ENCODE data around the gene CRYGS. TPM values are rescaled to one million over a fixed set of nuclear protein-coding genes. Genes with fewer than 3 reads are reported as not detected.

CRYGS gene
- total and polyA plus RNA-seq, 8 donors = 1.2 to 16.6 (median 1.9) TPM

DNA sequence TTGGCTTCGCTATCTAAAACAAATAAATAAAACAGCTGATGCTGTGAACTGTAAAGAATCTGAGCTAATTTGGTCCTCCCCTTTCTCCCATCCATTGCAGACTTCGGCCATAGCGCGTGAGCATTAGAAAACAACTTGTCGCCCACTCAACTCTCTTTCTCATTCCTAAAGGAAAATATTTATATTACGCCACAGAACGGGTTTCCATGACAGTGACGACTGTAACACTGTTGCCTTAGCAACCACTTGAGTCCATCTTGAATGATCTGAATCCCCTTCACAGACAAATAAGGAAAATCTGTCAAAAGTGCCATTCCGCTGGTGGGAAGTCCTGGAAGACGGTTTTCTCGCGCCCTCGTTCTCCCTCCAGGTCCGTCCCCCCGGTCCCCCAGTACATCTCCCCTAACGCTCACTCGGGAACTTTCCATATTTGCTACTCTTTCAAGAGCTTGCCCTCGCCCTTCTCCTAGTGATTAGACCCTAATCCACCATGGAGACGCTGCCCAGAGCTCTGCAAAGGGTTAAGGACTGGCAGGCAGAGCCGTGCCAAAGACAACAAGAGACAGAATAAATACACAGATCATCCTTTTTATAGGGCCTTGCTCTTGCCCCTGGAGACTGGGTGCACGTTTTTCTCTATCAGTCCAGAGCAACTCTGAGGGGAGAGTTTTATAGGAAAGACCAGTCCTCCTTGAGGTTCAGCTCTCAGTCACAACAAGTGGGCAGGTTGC is 50.5 kb downstream of the CRYGS start:
- DNase-seq (no peak), ATAC-seq (no peak), FAIRE-seq (no peak)
- Histone ChIP-seq H3K4me1 (peaks cover 0 to 5% (median 0%) of the 10 kb centered on the region in 3 donors), H3K4me3 (no peak overlapping the region), H3K27me3 (no peaks in the 10 kb centered on the region), H3K36me3 (no peaks in the 10 kb centered on the region), H3K9me3 (no peaks in the 10 kb centered on the region), H3K27ac (no peak overlapping the region)
- TF ChIP-seq, protein P1, sequence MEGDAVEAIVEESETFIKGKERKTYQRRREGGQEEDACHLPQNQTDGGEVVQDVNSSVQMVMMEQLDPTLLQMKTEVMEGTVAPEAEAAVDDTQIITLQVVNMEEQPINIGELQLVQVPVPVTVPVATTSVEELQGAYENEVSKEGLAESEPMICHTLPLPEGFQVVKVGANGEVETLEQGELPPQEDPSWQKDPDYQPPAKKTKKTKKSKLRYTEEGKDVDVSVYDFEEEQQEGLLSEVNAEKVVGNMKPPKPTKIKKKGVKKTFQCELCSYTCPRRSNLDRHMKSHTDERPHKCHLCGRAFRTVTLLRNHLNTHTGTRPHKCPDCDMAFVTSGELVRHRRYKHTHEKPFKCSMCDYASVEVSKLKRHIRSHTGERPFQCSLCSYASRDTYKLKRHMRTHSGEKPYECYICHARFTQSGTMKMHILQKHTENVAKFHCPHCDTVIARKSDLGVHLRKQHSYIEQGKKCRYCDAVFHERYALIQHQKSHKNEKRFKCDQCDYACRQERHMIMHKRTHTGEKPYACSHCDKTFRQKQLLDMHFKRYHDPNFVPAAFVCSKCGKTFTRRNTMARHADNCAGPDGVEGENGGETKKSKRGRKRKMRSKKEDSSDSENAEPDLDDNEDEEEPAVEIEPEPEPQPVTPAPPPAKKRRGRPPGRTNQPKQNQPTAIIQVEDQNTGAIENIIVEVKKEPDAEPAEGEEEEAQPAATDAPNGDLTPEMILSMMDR (IDR thresholded peaks at IDR 0.05) = no peak
- 82 to 83% methylated on average over 21 of the region's 21 CpGs for WGBS, 2 donors
- intact Hi-C loops (cut with DNase I) = no loop called here

DNA sequence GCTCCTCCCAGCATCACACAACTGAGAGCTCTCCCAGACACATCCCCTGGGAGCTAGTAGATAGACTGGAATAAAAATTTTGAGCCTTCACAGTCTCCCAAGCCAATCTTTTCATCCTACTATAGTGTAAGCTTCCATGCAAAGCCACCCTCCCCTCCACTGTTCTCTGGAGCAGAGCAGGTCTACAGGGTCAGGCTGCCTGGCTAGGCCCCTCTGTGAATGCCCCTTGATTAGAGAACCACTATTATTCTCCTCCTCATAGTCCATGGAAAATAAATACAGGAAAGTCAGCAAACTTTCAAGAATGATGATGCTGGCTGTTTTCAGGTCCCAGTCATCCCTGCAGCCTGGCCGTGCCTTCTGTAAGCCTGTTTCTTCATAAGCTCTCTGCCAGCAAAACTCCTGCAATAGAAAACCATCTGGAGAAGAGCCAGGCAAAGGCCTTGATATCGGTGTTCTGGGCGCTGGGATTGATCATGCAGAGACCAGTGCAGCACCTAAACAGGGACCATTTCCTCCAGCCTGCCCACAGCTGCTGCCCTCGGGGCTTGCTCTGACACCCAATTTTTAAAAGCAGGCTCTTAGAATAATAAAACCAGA is 51.7 kb downstream of the CRYGS start:
- TF ChIP-seq, protein P1 (IDR thresholded peaks at IDR 0.05) = no peak
- Histone ChIP-seq H3K4me1 (peaks cover 0 to 5% (median 0%) of the 10 kb centered on the region in 3 donors), H3K4me3 (no peak overlapping the region), H3K36me3 (no peaks in the 10 kb centered on the region), H3K27ac (no peak overlapping the region), H3K9me3 (no peaks in the 10 kb centered on the region), H3K27me3 (no peaks in the 10 kb centered on the region)
- DNase-seq (peak in 2 of 6 donors; percentile 19 to 28), FAIRE-seq (no peak), ATAC-seq (peak in 2 of 4 donors; percentile 46 to 73)
- 23 to 30% methylated on average over 4 of the region's 4 CpGs for WGBS, 2 donors
- intact Hi-C loops (cut with DNase I) = no loop called here

- ATAC-seq = no peak
- no peaks in the 10 kb centered on the region for H3K36me3 ChIP-seq
- TF ChIP-seq, protein P1 (IDR thresholded peaks at IDR 0.05) = no peak
- no peaks in the 10 kb centered on the region for H3K4me1 ChIP-seq
- H3K27ac ChIP-seq = no peak overlapping the region
- intact Hi-C loops (cut with DNase I) = no loop called here
- H3K4me3 ChIP-seq = no peak overlapping the region
- WGBS, 2 donors = 88 to 90% methylated on average over 4 of the region's 4 CpGs
- no peaks in the 10 kb centered on the region for H3K27me3 ChIP-seq
- FAIRE-seq = no peak
- H3K9me3 ChIP-seq = no peaks in the 10 kb centered on the region
- no peak for DNase-seq
These were observed 54.7 kb downstream of the CRYGS start for GRCh38 chr3:186489507-186489906.

Other genes with a start within 250 kb of the CRYGS start
- gene DGKG, start 182.1 kb downstream of the CRYGS start, total RNA-seq = 1 to 10 TPM in 1 of 6 donors, under 1 TPM in 5; 0.16 to 2.0 (median 0.88) TPM
- gene DGKG, start 182.1 kb downstream of the CRYGS start, polyA plus RNA-seq = 1 to 10 TPM in 1 of 2 donors, under 1 TPM in 1; 0.65 to 1.6 TPM
- gene TBCCD1, start 23.0 kb upstream of the CRYGS start, total RNA-seq = 1 to 10 TPM; 3.8 to 7.4 (median 5.5) TPM
- gene TBCCD1, start 23.0 kb upstream of the CRYGS start, polyA plus RNA-seq = 1 to 10 TPM; 2.6 to 4.2 TPM
- 10 to 100 TPM; 21.9 to 33.2 (median 30.2) TPM for gene DNAJB11, start 26.3 kb upstream of the CRYGS start, total RNA-seq
- gene DNAJB11, start 26.3 kb upstream of the CRYGS start, polyA plus RNA-seq = 10 to 100 TPM; 37.1 to 52.6 TPM
- gene AHSG, start 68.7 kb upstream of the CRYGS start, total RNA-seq = 1 to 10 TPM in 1 of 6 donors, under 1 TPM in 2, not detected in 3; 0.12 to 1.8 (median 0.19) TPM
- gene AHSG, start 68.7 kb upstream of the CRYGS start, polyA plus RNA-seq = under 1 TPM in 1 of 2 donors, not detected in 1; 0.30 TPM
- not detected for gene FETUB, start 96.0 kb upstream of the CRYGS start, total RNA-seq
- not detected for gene FETUB, start 96.0 kb upstream of the CRYGS start, polyA plus RNA-seq
- under 1 TPM in 1 of 6 donors, not detected in 5; 0.16 TPM for gene HRG, start 121.6 kb upstream of the CRYGS start, total RNA-seq
- gene HRG, start 121.6 kb upstream of the CRYGS start, polyA plus RNA-seq = not detected
- under 1 TPM in 2 of 6 donors, not detected in 4; 0.09 to 0.51 TPM for gene KNG1, start 173.0 kb upstream of the CRYGS start, total RNA-seq
- gene KNG1, start 173.0 kb upstream of the CRYGS start, polyA plus RNA-seq = under 1 TPM in 1 of 2 donors, not detected in 1; 0.14 TPM
- 100 to 1,000 TPM; 209 to 308 (median 242) TPM for gene EIF4A2, start 239.2 kb upstream of the CRYGS start, total RNA-seq
- 100 to 1,000 TPM; 276 to 402 TPM for gene EIF4A2, start 239.2 kb upstream of the CRYGS start, polyA plus RNA-seq